HG02973 (cell line): Measurements from ENCODE around the gene PPM1K.
"Not testable (repeated sequence)": the region's sequence is repeated elsewhere in the genome, so short reads cannot be mapped to it uniquely, and the experiment has no call there.

Experiments
- ATAC-seq: cut with Tn5 transposase; IDR thresholded peaks from one replicate; pipeline ENCODE4 v1.9.1; 2021; ENCODE audit warnings: moderate library complexity; ENCODE audit not compliant: unreplicated experiment

The PPM1K gene

GRCh38 chr4:88284439-88285234 lies at the start of gene PPM1K:
TSS of gene PPM1K (minus strand) at chr4:88284561. CDS start at chr4:88278583, 5,978 bp downstream.
- peak; percentile 83 for ATAC-seq

GRCh38 chr4:88333741-88334405 lies 49.5 kb upstream of the PPM1K start:
- ATAC-seq = no peak

- no peak for ATAC-seq
Observed at GRCh38 chr4:88327665-88328064, 43.3 kb upstream of the PPM1K start.

- peak; percentile 99 for ATAC-seq
Observed at GRCh38 chr4:88320780-88321373, 36.5 kb upstream of the PPM1K start.

GRCh38 chr4:88320224-88320779 lies 35.9 kb upstream of the PPM1K start:
- ATAC-seq = peak; percentile 47

GRCh38 chr4:88318751-88319350 lies 34.5 kb upstream of the PPM1K start:
- ATAC-seq = no peak

GRCh38 chr4:88315460-88316017 lies 31.2 kb upstream of the PPM1K start:
- no peak for ATAC-seq

GRCh38 chr4:88313088-88313624 lies 28.8 kb upstream of the PPM1K start:
- not testable (repeated sequence) for ATAC-seq

GRCh38 chr4:88308587-88308986 lies 24.2 kb upstream of the PPM1K start:
- ATAC-seq = no peak

GRCh38 chr4:88297725-88298454 lies 13.5 kb upstream of the PPM1K start:
- ATAC-seq = no peak

- ATAC-seq = no peak
Observed at GRCh38 chr4:88297212-88297516, 12.8 kb upstream of the PPM1K start.

- no peak for ATAC-seq
Observed at GRCh38 chr4:88296413-88297211, 12.3 kb upstream of the PPM1K start.

GRCh38 chr4:88295656-88296055 lies 11.3 kb upstream of the PPM1K start:
- no peak for ATAC-seq

GRCh38 chr4:88291003-88291402 lies 6.6 kb upstream of the PPM1K start:
- ATAC-seq = no peak

GRCh38 chr4:88286897-88287296 lies 2.5 kb upstream of the PPM1K start:
- ATAC-seq = no peak

- ATAC-seq = no peak
Observed at GRCh38 chr4:88285235-88285653, 883 bp upstream of the PPM1K start.

- ATAC-seq = peak; percentile 17
Observed at GRCh38 chr4:88283661-88284438, 511 bp downstream of the PPM1K start.

- ATAC-seq = no peak
Observed at GRCh38 chr4:88280228-88280795, 4.0 kb downstream of the PPM1K start.
